ENCODE measurements around the gene BLOC1S3. TPM values are rescaled to one million over a fixed set of nuclear protein-coding genes. Genes with fewer than 3 reads are reported as not detected.

BLOC1S3 gene
- total and polyA plus RNA-seq, 2 of the 13 experiments (the other 11 are each of a cell fraction or from before 2014, with no cell fraction given): 4.3 to 4.8 TPM

- in situ Hi-C loops (cut with HindIII; ENCODE audit: extremely low pct_ligation_motif_present, low pct_unique_long_range_greater_than_20kb) (no loop called here), intact Hi-C loops (cut with micrococcal nuclease; ENCODE audit: unreplicated experiment) (loop anchor here (10.0 kb wide), 1 partner anchor 57 kb away; the partner anchor contains the start of gene EXOC3L2)
- POLR2A ChIA-PET: interaction anchor here (1.6 kb wide), 1 partner anchor 9 kb away, joined by 12 read pairs; the partner anchor contains the start of genes BLOC1S3 and TRAPPC6A
- Histone ChIP-seq H3K36me3 (replicated peaks in 1 of 2; ENCODE audit: control insufficient read depth in 1 of 2, insufficient read depth in 2 of 2, low read length in 2 of 2) (no peaks in the 10 kb centered on the region), H3K4me3 (replicated peaks in 1 of 3; ENCODE audit: insufficient read depth in 1 of 3, low read depth in 2 of 3, low read length in 3 of 3) (peak overlapping the region in 1 of 3 experiments; percentile 43; a peak in 1 of 6 replicates), H3K79me2 (ENCODE audit: insufficient read depth, low read length) (no peaks in the 10 kb centered on the region), H3K9ac (ENCODE audit: insufficient read depth, low read depth, low read length) (no peak overlapping the region), H2AFZ (ENCODE audit: low read length) (no peak overlapping the region), H3K27me3 (ENCODE audit: control insufficient read depth in 1 of 2, insufficient read depth in 2 of 2, low read length in 2 of 2) (peaks cover 0 to 1% of the 10 kb centered on the region in 2 experiments; a peak in 1 of 5 replicates), H3K4me1 (ENCODE audit: insufficient read depth, low read length) (peaks cover 29% of the 10 kb centered on the region), H4K20me1 (ENCODE audit: insufficient read depth, low read length) (0 out of 2 replicates have a peak, but pooled peaks cover 2% of the 10 kb centered on the region), H3K9me3 (ENCODE audit: low read length) (no peaks in the 10 kb centered on the region), H3K27ac (ENCODE audit: extremely low read length, insufficient read depth, low read length) (no peak overlapping the region), H3K4me2 (ENCODE audit: low read depth, low read length) (peak overlapping the region; percentile 79)
- WGBS (ENCODE audit: low lambda C conversion rate): 38% methylated on average over 5 of the region's 12 CpGs
- BruUV-seq (replicated peaks): no TSS peak
- DNase-seq (ENCODE audit: low spot score) (peak; percentile 49), FAIRE-seq (peak; percentile 74), ATAC-seq (peak; percentile 59)
- CTCF ChIA-PET (ENCODE audit: low intra/inter-chr PET ratio, low total read pairs): interaction anchor here (1.3 kb wide), 1 partner anchor 25 kb away, joined by 8 read pairs; no protein-coding TSS in a partner anchor
- no peak for TF ChIP-seq ZNF235 (CRISPR knock-in tag; IDR thresholded peaks at IDR 0.05; ENCODE audit: borderline replicate concordance)
- peak; percentile 74 for TF ChIP-seq CTCF (CRISPR knock-in tag; IDR thresholded peaks at IDR 0.05)
- TF ChIP-seq MIXL1 (CRISPR knock-in tag; IDR thresholded peaks at IDR 0.05): no peak
- TF ChIP-seq ZNF292 (CRISPR knock-in tag; IDR thresholded peaks at IDR 0.05; ENCODE audit: borderline replicate concordance, low read depth): no peak
- TF ChIP-seq ZNF839 (CRISPR knock-in tag; IDR thresholded peaks at IDR 0.05; ENCODE audit: borderline replicate concordance): no peak
- TF ChIP-seq TRIM24 (CRISPR knock-in tag; IDR thresholded peaks at IDR 0.05): no peak
- TF ChIP-seq, protein P1, sequence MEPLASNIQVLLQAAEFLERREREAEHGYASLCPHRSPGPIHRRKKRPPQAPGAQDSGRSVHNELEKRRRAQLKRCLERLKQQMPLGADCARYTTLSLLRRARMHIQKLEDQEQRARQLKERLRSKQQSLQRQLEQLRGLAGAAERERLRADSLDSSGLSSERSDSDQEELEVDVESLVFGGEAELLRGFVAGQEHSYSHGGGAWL (CRISPR knock-in tag; IDR thresholded peaks at IDR 0.05): no peak
- TF ChIP-seq, protein P2, sequence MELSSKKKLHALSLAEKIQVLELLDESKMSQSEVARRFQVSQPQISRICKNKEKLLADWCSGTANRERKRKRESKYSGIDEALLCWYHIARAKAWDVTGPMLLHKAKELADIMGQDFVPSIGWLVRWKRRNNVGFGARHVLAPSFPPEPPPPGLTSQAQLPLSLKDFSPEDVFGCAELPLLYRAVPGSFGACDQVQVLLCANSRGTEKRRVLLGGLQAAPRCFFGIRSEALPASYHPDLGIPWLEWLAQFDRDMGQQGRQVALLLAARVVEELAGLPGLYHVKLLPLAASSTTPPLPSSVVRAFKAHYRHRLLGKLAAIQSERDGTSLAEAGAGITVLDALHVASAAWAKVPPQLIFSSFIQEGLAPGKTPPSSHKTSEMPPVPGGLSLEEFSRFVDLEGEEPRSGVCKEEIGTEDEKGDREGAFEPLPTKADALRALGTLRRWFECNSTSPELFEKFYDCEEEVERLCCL (CRISPR knock-in tag; IDR thresholded peaks at IDR 0.05; ENCODE audit: borderline replicate concordance): no peak
- TF ChIP-seq, protein P3, sequence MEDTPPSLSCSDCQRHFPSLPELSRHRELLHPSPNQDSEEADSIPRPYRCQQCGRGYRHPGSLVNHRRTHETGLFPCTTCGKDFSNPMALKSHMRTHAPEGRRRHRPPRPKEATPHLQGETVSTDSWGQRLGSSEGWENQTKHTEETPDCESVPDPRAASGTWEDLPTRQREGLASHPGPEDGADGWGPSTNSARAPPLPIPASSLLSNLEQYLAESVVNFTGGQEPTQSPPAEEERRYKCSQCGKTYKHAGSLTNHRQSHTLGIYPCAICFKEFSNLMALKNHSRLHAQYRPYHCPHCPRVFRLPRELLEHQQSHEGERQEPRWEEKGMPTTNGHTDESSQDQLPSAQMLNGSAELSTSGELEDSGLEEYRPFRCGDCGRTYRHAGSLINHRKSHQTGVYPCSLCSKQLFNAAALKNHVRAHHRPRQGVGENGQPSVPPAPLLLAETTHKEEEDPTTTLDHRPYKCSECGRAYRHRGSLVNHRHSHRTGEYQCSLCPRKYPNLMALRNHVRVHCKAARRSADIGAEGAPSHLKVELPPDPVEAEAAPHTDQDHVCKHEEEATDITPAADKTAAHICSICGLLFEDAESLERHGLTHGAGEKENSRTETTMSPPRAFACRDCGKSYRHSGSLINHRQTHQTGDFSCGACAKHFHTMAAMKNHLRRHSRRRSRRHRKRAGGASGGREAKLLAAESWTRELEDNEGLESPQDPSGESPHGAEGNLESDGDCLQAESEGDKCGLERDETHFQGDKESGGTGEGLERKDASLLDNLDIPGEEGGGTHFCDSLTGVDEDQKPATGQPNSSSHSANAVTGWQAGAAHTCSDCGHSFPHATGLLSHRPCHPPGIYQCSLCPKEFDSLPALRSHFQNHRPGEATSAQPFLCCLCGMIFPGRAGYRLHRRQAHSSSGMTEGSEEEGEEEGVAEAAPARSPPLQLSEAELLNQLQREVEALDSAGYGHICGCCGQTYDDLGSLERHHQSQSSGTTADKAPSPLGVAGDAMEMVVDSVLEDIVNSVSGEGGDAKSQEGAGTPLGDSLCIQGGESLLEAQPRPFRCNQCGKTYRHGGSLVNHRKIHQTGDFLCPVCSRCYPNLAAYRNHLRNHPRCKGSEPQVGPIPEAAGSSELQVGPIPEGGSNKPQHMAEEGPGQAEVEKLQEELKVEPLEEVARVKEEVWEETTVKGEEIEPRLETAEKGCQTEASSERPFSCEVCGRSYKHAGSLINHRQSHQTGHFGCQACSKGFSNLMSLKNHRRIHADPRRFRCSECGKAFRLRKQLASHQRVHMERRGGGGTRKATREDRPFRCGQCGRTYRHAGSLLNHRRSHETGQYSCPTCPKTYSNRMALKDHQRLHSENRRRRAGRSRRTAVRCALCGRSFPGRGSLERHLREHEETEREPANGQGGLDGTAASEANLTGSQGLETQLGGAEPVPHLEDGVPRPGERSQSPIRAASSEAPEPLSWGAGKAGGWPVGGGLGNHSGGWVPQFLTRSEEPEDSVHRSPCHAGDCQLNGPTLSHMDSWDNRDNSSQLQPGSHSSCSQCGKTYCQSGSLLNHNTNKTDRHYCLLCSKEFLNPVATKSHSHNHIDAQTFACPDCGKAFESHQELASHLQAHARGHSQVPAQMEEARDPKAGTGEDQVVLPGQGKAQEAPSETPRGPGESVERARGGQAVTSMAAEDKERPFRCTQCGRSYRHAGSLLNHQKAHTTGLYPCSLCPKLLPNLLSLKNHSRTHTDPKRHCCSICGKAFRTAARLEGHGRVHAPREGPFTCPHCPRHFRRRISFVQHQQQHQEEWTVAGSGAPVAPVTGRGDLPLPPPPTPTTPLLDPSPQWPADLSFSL (CRISPR knock-in tag; IDR thresholded peaks at IDR 0.05): 0 out of 2 replicates have a peak, but pooled peaks have one; percentile 32
- TF ChIP-seq PITX1 (CRISPR knock-in tag; IDR thresholded peaks at IDR 0.05): no peak
- no peak for TF ChIP-seq FOXP1 (IDR thresholded peaks at IDR 0.05)
- no peak for TF ChIP-seq FOXP1 (CRISPR knock-in tag; IDR thresholded peaks at IDR 0.05)
Observed at GRCh38 chr19:45187421-45188100, 9.0 kb downstream of the BLOC1S3 start.

All from HepG2 (cell line).